GM12892 (cell line): ENCODE results near the gene EXOC4.

ENCODE experiments used
- POLR2A ChIP-seq: IDR thresholded peaks from 2 replicates; pipeline ENCODE4 v1.6.1; 2011; ENCODE audit warnings: low read depth, low read length, control low read depth
- POLR2AphosphoS5 ChIP-seq: IDR thresholded peaks from 2 replicates; pipeline ENCODE4 v1.6.1; 2011; ENCODE audit warnings: low read depth, low read length, control low read depth

DNA sequence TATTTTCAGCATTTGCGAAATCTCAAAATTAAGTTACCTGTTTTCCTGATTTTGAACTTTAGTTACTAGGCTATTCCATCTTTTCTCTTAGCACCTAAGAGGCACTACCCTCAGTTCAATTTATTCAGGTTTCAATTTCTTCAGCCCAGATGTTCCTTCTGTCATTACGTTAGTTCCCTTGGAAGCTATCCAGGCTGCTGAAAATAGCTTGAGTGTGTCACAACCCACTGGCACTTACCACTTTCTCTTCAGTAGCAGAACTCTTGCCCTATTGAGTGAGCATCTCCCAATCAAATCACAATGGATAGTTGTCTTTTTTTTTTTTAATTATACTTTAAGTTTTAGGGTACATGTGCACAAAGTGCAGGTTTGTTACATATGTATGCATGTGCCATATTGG lies 541.6 kb downstream of the EXOC4 start:
- TF ChIP-seq POLR2A, result no peak
- no peak for TF ChIP-seq POLR2AphosphoS5
